GM12865 (cell line): ENCODE data around the gene FRMD4A.
"Not testable (repeated sequence)": the region's sequence is repeated elsewhere in the genome, so short reads cannot be mapped to it uniquely, and the experiment has no call there.

Experiments used
- DNase-seq: peaks from one replicate; pipeline ENCODE4 v3.0.0; 2010; ENCODE audit warnings: low read depth
- H3K4me3 ChIP-seq: 2 replicates; pipeline ENCODE4 v1.5.1; 2011; ENCODE audit warnings: mild to moderate bottlenecking, low read depth, low read length, control low read depth
- CTCF ChIP-seq: IDR thresholded peaks from 2 replicates; pipeline ENCODE4 v1.5.1; 2011; ENCODE audit warnings: low read length, control low read depth, low read depth, inconsistent platforms; ENCODE audit not compliant: insufficient read depth; ENCODE audit errors: missing control alignments

FRMD4A gene

GRCh38 chr10:13717936-13718772 lies 612.6 kb downstream of the FRMD4A start:
- no peak for TF ChIP-seq CTCF
- DNase-seq = peak; percentile 57
- peak overlapping the region; percentile 37 for H3K4me3 ChIP-seq

- no peak for DNase-seq
- H3K4me3 ChIP-seq = no peak overlapping the region
- TF ChIP-seq CTCF = no peak
Measured at GRCh38 chr10:13717571-13717935, 613.2 kb downstream of the FRMD4A start.

- no peak for TF ChIP-seq CTCF
- no peak for DNase-seq
- H3K4me3 ChIP-seq = no peak overlapping the region
Measured at GRCh38 chr10:13716081-13717071, 614.3 kb downstream of the FRMD4A start.

- not testable (repeated sequence) for DNase-seq, H3K4me3 ChIP-seq
Measured at GRCh38 chr10:13715596-13715995, 615.1 kb downstream of the FRMD4A start.

GRCh38 chr10:13715100-13715499 lies 615.6 kb downstream of the FRMD4A start:
- DNase-seq = no peak
- TF ChIP-seq CTCF = no peak
- no peak overlapping the region for H3K4me3 ChIP-seq

- TF ChIP-seq CTCF = no peak
- DNase-seq = peak; percentile 89
- H3K4me3 ChIP-seq = peak overlapping the region; percentile 8; the same call in 1 of the 2 replicates
Measured at GRCh38 chr10:13712837-13713581, 617.7 kb downstream of the FRMD4A start.

- peak overlapping the region; percentile 8; the same call in 1 of the 2 replicates for H3K4me3 ChIP-seq
- DNase-seq = peak; percentile 35
- TF ChIP-seq CTCF = no peak
Measured at GRCh38 chr10:13712476-13712836, 618.3 kb downstream of the FRMD4A start.
